HG02623 (cell line): ENCODE results near the gene CPB2.

Experiments used
- ATAC-seq: cut with Tn5 transposase; IDR thresholded peaks from one replicate; pipeline ENCODE4 v1.9.1; 2021; ENCODE audit warnings: moderate library complexity; ENCODE audit not compliant: unreplicated experiment

Gene CPB2

GRCh38 chr13:46006688-46007452, 98.0 kb downstream of the CPB2 start:
- no peak for ATAC-seq

- no peak for ATAC-seq
Observed at GRCh38 chr13:46004491-46004890, 100.3 kb downstream of the CPB2 start.
